HEK293 (cell line): ENCODE results near the gene SCUBE3.

ENCODE experiments used
- HOXA7 ChIP-seq: sonication (generic); formaldehyde crosslinking; IDR thresholded peaks from 2 replicates; pipeline ENCODE4 v1.8.1; 2022; ENCODE audit warnings: missing genetic modification reagents, borderline replicate concordance
- OSR2 ChIP-seq: fragments of 450-650 bp; formaldehyde crosslinking; IDR thresholded peaks from 2 replicates; pipeline ENCODE4 v1.5.1; 2016; ENCODE audit warnings: missing biosample characterization, missing genetic modification characterization
- PRDM10 ChIP-seq: fragments of 450-650 bp; formaldehyde crosslinking; IDR thresholded peaks from 2 replicates; pipeline ENCODE4 v1.5.1; 2016; ENCODE audit warnings: missing biosample characterization, missing genetic modification characterization
- YY1 ChIP-seq: fragments of 450-650 bp; formaldehyde crosslinking; IDR thresholded peaks from 2 replicates; pipeline ENCODE4 v1.5.1; 2018; ENCODE audit warnings: missing biosample characterization, missing genetic modification characterization
- ZNF121 ChIP-seq: fragments of 450-650 bp; formaldehyde crosslinking; IDR thresholded peaks from 2 replicates; pipeline ENCODE4 v1.5.1; 2016; ENCODE audit warnings: missing biosample characterization, missing genetic modification characterization
- ZNF280D ChIP-seq: fragments of 450-650 bp; formaldehyde crosslinking; IDR thresholded peaks from 2 replicates; pipeline ENCODE4 v1.5.1; 2016; ENCODE audit warnings: missing biosample characterization, missing genetic modification characterization
- ZNF596 ChIP-seq: fragments of 450-650 bp; IDR thresholded peaks from 2 replicates; pipeline ENCODE4 v1.5.0; 2018; ENCODE audit warnings: missing biosample characterization, mild to moderate bottlenecking, missing genetic modification characterization, moderate library complexity
- TF ChIP-seq, protein P1 (sequence below): fragments of 450-650 bp; formaldehyde crosslinking; IDR thresholded peaks from 2 replicates; pipeline ENCODE4 v1.5.1; 2016; ENCODE audit warnings: missing biosample characterization, missing genetic modification characterization
- TF ChIP-seq, protein P2 (sequence below): fragments of 450-650 bp; formaldehyde crosslinking; IDR thresholded peaks from 2 replicates; pipeline ENCODE4 v1.5.1; 2016; ENCODE audit warnings: missing biosample characterization, missing genetic modification characterization
- TF ChIP-seq, protein P3 (sequence below): fragments of 450-650 bp; formaldehyde crosslinking; IDR thresholded peaks from 2 replicates; pipeline ENCODE4 v1.5.1; 2016; ENCODE audit warnings: missing biosample characterization, missing genetic modification characterization

GRCh38 chr6:35237476-35237875 is 23.7 kb downstream of the SCUBE3 start:
- TF ChIP-seq, protein P1, sequence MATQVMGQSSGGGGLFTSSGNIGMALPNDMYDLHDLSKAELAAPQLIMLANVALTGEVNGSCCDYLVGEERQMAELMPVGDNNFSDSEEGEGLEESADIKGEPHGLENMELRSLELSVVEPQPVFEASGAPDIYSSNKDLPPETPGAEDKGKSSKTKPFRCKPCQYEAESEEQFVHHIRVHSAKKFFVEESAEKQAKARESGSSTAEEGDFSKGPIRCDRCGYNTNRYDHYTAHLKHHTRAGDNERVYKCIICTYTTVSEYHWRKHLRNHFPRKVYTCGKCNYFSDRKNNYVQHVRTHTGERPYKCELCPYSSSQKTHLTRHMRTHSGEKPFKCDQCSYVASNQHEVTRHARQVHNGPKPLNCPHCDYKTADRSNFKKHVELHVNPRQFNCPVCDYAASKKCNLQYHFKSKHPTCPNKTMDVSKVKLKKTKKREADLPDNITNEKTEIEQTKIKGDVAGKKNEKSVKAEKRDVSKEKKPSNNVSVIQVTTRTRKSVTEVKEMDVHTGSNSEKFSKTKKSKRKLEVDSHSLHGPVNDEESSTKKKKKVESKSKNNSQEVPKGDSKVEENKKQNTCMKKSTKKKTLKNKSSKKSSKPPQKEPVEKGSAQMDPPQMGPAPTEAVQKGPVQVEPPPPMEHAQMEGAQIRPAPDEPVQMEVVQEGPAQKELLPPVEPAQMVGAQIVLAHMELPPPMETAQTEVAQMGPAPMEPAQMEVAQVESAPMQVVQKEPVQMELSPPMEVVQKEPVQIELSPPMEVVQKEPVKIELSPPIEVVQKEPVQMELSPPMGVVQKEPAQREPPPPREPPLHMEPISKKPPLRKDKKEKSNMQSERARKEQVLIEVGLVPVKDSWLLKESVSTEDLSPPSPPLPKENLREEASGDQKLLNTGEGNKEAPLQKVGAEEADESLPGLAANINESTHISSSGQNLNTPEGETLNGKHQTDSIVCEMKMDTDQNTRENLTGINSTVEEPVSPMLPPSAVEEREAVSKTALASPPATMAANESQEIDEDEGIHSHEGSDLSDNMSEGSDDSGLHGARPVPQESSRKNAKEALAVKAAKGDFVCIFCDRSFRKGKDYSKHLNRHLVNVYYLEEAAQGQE = no peak
- TF ChIP-seq, protein P2, sequence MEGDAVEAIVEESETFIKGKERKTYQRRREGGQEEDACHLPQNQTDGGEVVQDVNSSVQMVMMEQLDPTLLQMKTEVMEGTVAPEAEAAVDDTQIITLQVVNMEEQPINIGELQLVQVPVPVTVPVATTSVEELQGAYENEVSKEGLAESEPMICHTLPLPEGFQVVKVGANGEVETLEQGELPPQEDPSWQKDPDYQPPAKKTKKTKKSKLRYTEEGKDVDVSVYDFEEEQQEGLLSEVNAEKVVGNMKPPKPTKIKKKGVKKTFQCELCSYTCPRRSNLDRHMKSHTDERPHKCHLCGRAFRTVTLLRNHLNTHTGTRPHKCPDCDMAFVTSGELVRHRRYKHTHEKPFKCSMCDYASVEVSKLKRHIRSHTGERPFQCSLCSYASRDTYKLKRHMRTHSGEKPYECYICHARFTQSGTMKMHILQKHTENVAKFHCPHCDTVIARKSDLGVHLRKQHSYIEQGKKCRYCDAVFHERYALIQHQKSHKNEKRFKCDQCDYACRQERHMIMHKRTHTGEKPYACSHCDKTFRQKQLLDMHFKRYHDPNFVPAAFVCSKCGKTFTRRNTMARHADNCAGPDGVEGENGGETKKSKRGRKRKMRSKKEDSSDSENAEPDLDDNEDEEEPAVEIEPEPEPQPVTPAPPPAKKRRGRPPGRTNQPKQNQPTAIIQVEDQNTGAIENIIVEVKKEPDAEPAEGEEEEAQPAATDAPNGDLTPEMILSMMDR (tag by site-specific recombination) = no peak
- no peak for TF ChIP-seq HOXA7 (CRISPR knock-in tag)
- no peak for TF ChIP-seq ZNF121 (tag by site-specific recombination)
- TF ChIP-seq PRDM10 (tag by site-specific recombination) = no peak
- TF ChIP-seq YY1 (tag by site-specific recombination) = no peak
- TF ChIP-seq ZNF596 (tag by site-specific recombination) = no peak
- no peak for TF ChIP-seq OSR2 (tag by site-specific recombination)
- no peak for TF ChIP-seq ZNF280D
- TF ChIP-seq, protein P3, sequence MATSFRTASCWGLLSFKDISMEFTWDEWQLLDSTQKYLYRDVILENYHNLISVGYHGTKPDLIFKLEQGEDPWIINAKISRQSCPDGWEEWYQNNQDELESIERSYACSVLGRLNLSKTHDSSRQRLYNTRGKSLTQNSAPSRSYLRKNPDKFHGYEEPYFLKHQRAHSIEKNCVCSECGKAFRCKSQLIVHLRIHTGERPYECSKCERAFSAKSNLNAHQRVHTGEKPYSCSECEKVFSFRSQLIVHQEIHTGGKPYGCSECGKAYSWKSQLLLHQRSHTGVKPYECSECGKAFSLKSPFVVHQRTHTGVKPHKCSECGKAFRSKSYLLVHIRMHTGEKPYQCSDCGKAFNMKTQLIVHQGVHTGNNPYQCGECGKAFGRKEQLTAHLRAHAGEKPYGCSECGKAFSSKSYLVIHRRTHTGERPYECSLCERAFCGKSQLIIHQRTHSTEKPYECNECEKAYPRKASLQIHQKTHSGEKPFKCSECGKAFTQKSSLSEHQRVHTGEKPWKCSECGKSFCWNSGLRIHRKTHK (tag by site-specific recombination) = no peak
